GM12891 (cell line): ENCODE results near the gene THEMIS2.

Experiments
- POLR2A ChIP-seq: IDR thresholded peaks from 2 replicates; pipeline ENCODE4 v1.6.1; 2011; ENCODE audit warnings: low read depth, low read length, control low read depth
- POLR2AphosphoS5 ChIP-seq: IDR thresholded peaks from 2 replicates; pipeline ENCODE4 v1.6.1; 2011; ENCODE audit warnings: low read depth, low read length, control low read depth
- SPI1 ChIP-seq: IDR thresholded peaks from 2 replicates; pipeline ENCODE4 v1.6.1; 2011; ENCODE audit warnings: low read depth, low read length, control low read depth

DNA sequence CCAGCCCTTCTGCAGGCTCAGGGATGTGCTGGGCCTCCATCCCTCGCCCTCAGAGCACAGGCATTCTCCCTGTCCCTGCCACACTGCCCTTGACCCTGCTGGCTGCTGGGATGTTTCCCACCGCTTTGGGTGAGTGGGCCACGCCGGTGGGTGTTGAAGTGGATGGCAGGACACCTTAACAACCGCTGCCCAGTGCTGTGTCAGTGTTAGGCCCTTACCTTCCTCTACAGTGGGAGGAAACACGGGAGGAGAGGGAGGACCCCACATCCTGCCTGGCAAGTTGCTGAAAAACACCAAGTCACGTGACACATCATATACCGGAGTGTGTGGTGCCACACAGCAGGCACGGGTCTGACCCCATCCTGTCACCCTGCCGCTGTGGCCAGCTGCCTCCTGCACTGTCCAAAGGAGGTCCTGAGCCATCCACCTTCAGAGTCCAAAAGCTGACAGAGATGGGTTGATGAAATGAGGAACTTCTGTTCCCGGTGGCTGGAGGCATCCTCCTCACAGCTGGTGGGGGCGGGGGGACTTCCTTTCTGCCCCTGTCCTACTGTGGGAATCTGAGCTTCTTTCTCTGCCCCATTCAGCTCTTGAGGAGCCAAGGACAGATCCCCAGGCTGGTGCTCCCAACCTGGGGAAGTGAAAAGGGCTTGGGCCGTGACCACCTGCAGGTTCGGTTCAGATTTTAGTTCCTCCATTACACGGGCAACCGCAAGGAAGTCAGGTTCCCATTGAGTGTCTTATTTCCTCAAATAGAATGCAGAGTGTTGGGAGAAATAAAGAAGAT lies 3.2 kb upstream of the THEMIS2 start:
- no peak for TF ChIP-seq POLR2AphosphoS5
- TF ChIP-seq POLR2A, result no peak
- TF ChIP-seq SPI1, result peak; percentile 58
